HepG2 (cell line): ENCODE results near the gene EFNA3. TPM values are rescaled to one million over a fixed set of nuclear protein-coding genes. Genes with fewer than 3 reads are reported as not detected.
A peak's percentile ranks its signal among the peaks of the same experiment; 100 is the strongest.

Experiments used
- ATAC-seq: fragments of 200-7000 bp; cut with Tn5 transposase; 3 replicates; pipeline ENCODE4 v1.9.1; 2020; ENCODE audit warnings: mild to moderate bottlenecking, moderate library complexity
- BruUV-seq: library from RNA; stranded (reverse); fragments of 400-500 nt; replicated peaks from 2 replicates; lab custom pipeline; 2021; lab: Mats Ljungman, UMichigan
- CTCF ChIA-PET: fragments of 300-600 bp; formaldehyde crosslinking; extraction: SDS; loops from one replicate; lab custom pipeline; 2021; ENCODE audit warnings: low total read pairs, inconsistent platforms, low intra/inter-chr PET ratio; lab: Yijun Ruan, JAX
- POLR2A ChIA-PET: fragments of 350-600 bp; sonication (Branson Sonifier 250); formaldehyde crosslinking; loops from one replicate; lab custom pipeline; 2020; ENCODE audit warnings: antibody characterized with exemption, inconsistent platforms; lab: Yijun Ruan, JAX
- DNase-seq: peaks from one replicate; pipeline ENCODE4 v3.0.0-alpha.2; 2015; ENCODE audit warnings: low spot score
- FAIRE-seq: peaks from 3 replicates; lab custom pipeline; 2011; peaks lifted over from hg19 to GRCh38; lab: Jason Lieb, UNC
- H2AFZ ChIP-seq: one replicate; pipeline ENCODE4 v1.6.1; 2011; ENCODE audit warnings: low read length, inconsistent platforms
- H3K27ac ChIP-seq: fragments of 300-600 bp; 3 replicates; pipeline ENCODE4 v1.8.0; 2011; ENCODE audit warnings: mixed run types, mild to moderate bottlenecking, mixed read lengths, low read length, inconsistent platforms; ENCODE audit not compliant: insufficient read depth; ENCODE audit errors: extremely low read length
- H3K27me3 ChIP-seq, 2 experiments: fragments of 200-600 bp in 1 of 2; 2 replicates in 1 of 2; 3 replicates in 1 of 2; pipeline versions ENCODE4 v1.6.0 to v1.8.0; 2011; ENCODE audit warnings: low read length in 2 of 2, mild to moderate bottlenecking in 2 of 2, moderate library complexity in 2 of 2, inconsistent platforms in 1 of 2; ENCODE audit not compliant: insufficient read depth in 2 of 2, control insufficient read depth in 1 of 2
- H3K36me3 ChIP-seq, 2 experiments: fragments of 200-600 bp in 1 of 2; replicated peaks in 1 of 2; 2 replicates in 1 of 2; 3 replicates in 1 of 2; pipeline versions ENCODE4 v1.5.1 to v1.8.0; 2011; ENCODE audit warnings: low read length in 2 of 2, inconsistent platforms in 1 of 2; ENCODE audit not compliant: insufficient read depth in 2 of 2, control insufficient read depth in 1 of 2
- H3K4me1 ChIP-seq: 2 replicates; pipeline ENCODE4 v1.5.1; 2012; ENCODE audit warnings: low read length, inconsistent platforms; ENCODE audit not compliant: insufficient read depth
- H3K4me2 ChIP-seq: 2 replicates; pipeline ENCODE4 v1.6.0; 2011; ENCODE audit warnings: low read depth, low read length, inconsistent platforms
- H3K4me3 ChIP-seq, 3 experiments: fragments of 200-600 bp in 1 of 3; sonication (generic), shearing (Covaris generic) in 1 of 3; replicated peaks in 1 of 3; 2 replicates each; pipeline ENCODE4 v1.5.1; 2011 to 2016; ENCODE audit warnings: low read length in 3 of 3, inconsistent platforms in 2 of 3, low read depth in 2 of 3, mild to moderate bottlenecking in 2 of 3, control low read depth in 1 of 3, mixed read lengths in 1 of 3; ENCODE audit not compliant: insufficient read depth in 1 of 3
- H3K79me2 ChIP-seq: one replicate; pipeline ENCODE4 v1.6.1; 2011; ENCODE audit warnings: low read length, inconsistent platforms; ENCODE audit not compliant: insufficient read depth
- H3K9ac ChIP-seq: 2 replicates; pipeline ENCODE4 v1.6.0; 2011; ENCODE audit warnings: mild to moderate bottlenecking, low read depth, low read length, inconsistent platforms; ENCODE audit not compliant: insufficient read depth
- H3K9me3 ChIP-seq: 2 replicates; pipeline ENCODE4 v1.5.1; 2012; ENCODE audit warnings: mild to moderate bottlenecking, low read length
- H4K20me1 ChIP-seq: 2 replicates; pipeline ENCODE4 v1.6.0; 2011; ENCODE audit warnings: inconsistent platforms, mild to moderate bottlenecking, low read length, moderate library complexity; ENCODE audit not compliant: insufficient read depth
- HIC2 ChIP-seq: sonication (generic); formaldehyde crosslinking; IDR thresholded peaks from 2 replicates; pipeline ENCODE4 v1.9.0; 2022; ENCODE audit warnings: low read depth, missing genetic modification reagents
- HNF1B ChIP-seq: sonication (generic); formaldehyde crosslinking; IDR thresholded peaks from 2 replicates; pipeline ENCODE4 v1.5.1; 2020; ENCODE audit warnings: mild to moderate bottlenecking, moderate library complexity, missing genetic modification reagents
- NFIB ChIP-seq: sonication (generic); formaldehyde crosslinking; IDR thresholded peaks from 2 replicates; pipeline ENCODE4 v1.9.0; 2021; ENCODE audit warnings: missing genetic modification reagents, mild to moderate bottlenecking, borderline replicate concordance
- NONO ChIP-seq, 2 experiments: fragments of 450-650 bp in 1 of 2; sonication (generic) in 1 of 2; formaldehyde crosslinking in 1 of 2; IDR thresholded peaks in 1 of 2; conservative IDR thresholded peaks in 1 of 2; 2 replicates each; pipeline versions ENCODE4 v1.6.1 to v1.8.0; 2017 to 2022; ENCODE audit warnings: mild to moderate bottlenecking in 1 of 2, missing genetic modification reagents in 1 of 2, moderate library complexity in 1 of 2
- NR2C2 ChIP-seq: sonication (generic); formaldehyde crosslinking; IDR thresholded peaks from 2 replicates; pipeline ENCODE4 v1.4.0; 2020; ENCODE audit warnings: missing genetic modification reagents, mild to moderate bottlenecking, moderate library complexity, borderline replicate concordance
- NR2F1 ChIP-seq, 2 experiments: fragments of 450-650 bp in 1 of 2; formaldehyde crosslinking in 1 of 2; IDR thresholded peaks; 2 replicates each; pipeline versions ENCODE4 v1.5.0 to v1.6.1; 2016 to 2020; ENCODE audit warnings: mild to moderate bottlenecking in 1 of 2, missing compliant biosample characterization in 1 of 2, missing genetic modification reagents in 1 of 2, moderate library complexity in 1 of 2
- NR2F6 ChIP-seq, 2 experiments: IDR thresholded peaks; 2 replicates each; pipeline ENCODE4 v1.6.1; 2016; ENCODE audit warnings: antibody characterized with exemption in 1 of 2, mild to moderate bottlenecking in 1 of 2
- PHF21A ChIP-seq: sonication (generic); formaldehyde crosslinking; IDR thresholded peaks from 2 replicates; pipeline ENCODE4 v1.5.0; 2020; ENCODE audit warnings: mild to moderate bottlenecking, missing genetic modification reagents
- RARA ChIP-seq: IDR thresholded peaks from 2 replicates; pipeline ENCODE4 v1.6.1; 2016; ENCODE audit warnings: missing genetic modification reagents, missing compliant biosample characterization
- RXRA ChIP-seq: sonication (generic); formaldehyde crosslinking; IDR thresholded peaks from 2 replicates; pipeline ENCODE4 v1.5.1; 2020; ENCODE audit warnings: missing genetic modification reagents
- SALL1 ChIP-seq: sonication (generic); formaldehyde crosslinking; IDR thresholded peaks from 2 replicates; pipeline ENCODE4 v1.8.0; 2022; ENCODE audit warnings: mild to moderate bottlenecking, missing genetic modification reagents
- SAP130 ChIP-seq: IDR thresholded peaks from 2 replicates; pipeline ENCODE4 v1.6.1; 2016; ENCODE audit warnings: low read depth
- TEAD3 ChIP-seq: optimal IDR thresholded peaks from 2 replicates; pipeline ENCODE3; 2016; ENCODE audit warnings: borderline replicate concordance
- ZBTB8A ChIP-seq: sonication (generic); formaldehyde crosslinking; IDR thresholded peaks from 2 replicates; pipeline ENCODE4 v1.4.0; 2020; ENCODE audit warnings: mild to moderate bottlenecking, low read depth, missing genetic modification reagents, borderline replicate concordance
- ZNF280D ChIP-seq: sonication (generic); formaldehyde crosslinking; IDR thresholded peaks from 2 replicates; pipeline ENCODE4 v1.5.1; 2020; ENCODE audit warnings: mild to moderate bottlenecking, missing genetic modification reagents
- ZNF350 ChIP-seq: sonication (generic); formaldehyde crosslinking; IDR thresholded peaks from 2 replicates; pipeline ENCODE4 v1.4.0; 2020; ENCODE audit warnings: mild to moderate bottlenecking, low read depth, missing genetic modification reagents, borderline replicate concordance
- ZNF598 ChIP-seq: sonication (generic); formaldehyde crosslinking; IDR thresholded peaks from 2 replicates; pipeline ENCODE4 v1.5.1; 2020; ENCODE audit warnings: mild to moderate bottlenecking, missing genetic modification reagents, borderline replicate concordance
- WGBS: methylation state at CpG from one replicate; pipeline ENCODE4 v1.1.6; 2017; ENCODE audit warnings: low lambda C conversion rate; 5-methylcytosine and 5-hydroxymethylcytosine counted together
- in situ Hi-C: cut with HindIII; loops from 2 replicates; pipeline ENCODE4 v1.10.0; 2017; ENCODE audit warnings: low pct_unique_long_range_greater_than_20kb; ENCODE audit not compliant: extremely low pct_ligation_motif_present
- intact Hi-C: fragments of 100-400 bp; cut with micrococcal nuclease; formaldehyde crosslinking; loops from one replicate; pipeline ENCODE4 v1.10.0; 2022; ENCODE audit not compliant: unreplicated experiment
- polyA plus RNA-seq, 8 experiments: library from polyadenylated mRNA; depleted of rRNA in 3 of 8; stranded (reverse) in 7 of 8; unstranded in 1 of 8; fragments of >200 nt; fragmentation: Illumina TruSeq in 4 of 8; extraction: Trizol in 4 of 8; gene quantifications; 2 replicates each; pipeline versions ENCODE4 v1.2.1 to v1.2.3, GENCODE V29; 2011 to 2016; ENCODE audit warnings: low read depth in 4 of 8, missing spikeins in 1 of 8, mixed read lengths in 1 of 8; ENCODE audit not compliant: insufficient read depth in 1 of 8
- total RNA-seq, 5 experiments: library from RNA; depleted of rRNA; stranded (reverse); fragments of >200 nt; fragmentation: Illumina TruSeq; extraction: Trizol; gene quantifications; 2 replicates each; pipeline ENCODE4 v1.2.3, GENCODE V29; 2016; ENCODE audit warnings: low read depth in 1 of 5

Gene EFNA3
- total and polyA plus RNA-seq, 2 of the 13 experiments (the other 11 are each of a cell fraction or from before 2014, with no cell fraction given), result 1.0 to 5.7 TPM

- H3K4me2 ChIP-seq, result peak overlapping the region; percentile 89
- no peak for TF ChIP-seq ZBTB8A (CRISPR knock-in tag)
- TF ChIP-seq NR2F6 (IDR thresholded peaks at IDR 0.05), result peak; percentile 91
- peak; percentile 92 for TF ChIP-seq NR2F6 (CRISPR knock-in tag; IDR thresholded peaks at IDR 0.05)
- TF ChIP-seq PHF21A (CRISPR knock-in tag), result peak; percentile 34; the same call in 1 of the 2 replicates
- TF ChIP-seq TEAD3, result peak; percentile 25
- TF ChIP-seq SALL1 (CRISPR knock-in tag), result peak; percentile 18; the same call in 1 of the 2 replicates
- TF ChIP-seq RXRA, result peak; percentile 62; the same call in 1 of the 2 replicates
- peak; percentile 82 to 86 for TF ChIP-seq NR2F1 (CRISPR knock-in tag; IDR thresholded peaks at IDR 0.05)
- peak; percentile 52; the same call in 1 of the 2 replicates for TF ChIP-seq HNF1B (CRISPR knock-in tag)
- TF ChIP-seq HIC2, result peak; percentile 69
- 0 out of 2 replicates have a peak, but pooled peaks have one; percentile 47 for TF ChIP-seq ZNF598 (CRISPR knock-in tag)
- TF ChIP-seq RARA, result peak; percentile 87
- no peak for TF ChIP-seq ZNF350 (CRISPR knock-in tag)
- TF ChIP-seq NR2C2 (CRISPR knock-in tag), result peak; percentile 93
- peak; percentile 48 for TF ChIP-seq SAP130
- no peak for TF ChIP-seq NONO (IDR thresholded peaks at IDR 0.05)
- 0 out of 2 replicates have a peak, but pooled peaks have one; percentile 24 for TF ChIP-seq NONO (CRISPR knock-in tag; conservative IDR thresholded peaks at IDR 0.05)
- peak; percentile 52; the same call in 1 of the 2 replicates for TF ChIP-seq NFIB (CRISPR knock-in tag)
- no peak for TF ChIP-seq ZNF280D
Measured at GRCh38 chr1:155133799-155134281, 55.2 kb downstream of the EFNA3 start.

More at GRCh38 chr1:155133799-155134281, 55.2 kb downstream of the EFNA3 start:
- 28% methylated on average over 6 of the region's 7 CpGs for WGBS
- CTCF ChIA-PET, result interaction anchor here (3.2 kb wide), 1 partner anchor 41 kb away, joined by 18 read pairs; no protein-coding TSS in a partner anchor
- in situ Hi-C loops, result no loop called here
- peak; percentile 3 for ATAC-seq
- Histone ChIP-seq H3K9ac (no peak overlapping the region), H3K79me2 (peaks cover 62% of the 10 kb centered on the region), H3K36me3 (peaks cover 17 to 52% of the 10 kb centered on the region in 2 experiments), H3K4me1 (peaks cover 76% of the 10 kb centered on the region), H3K4me3 (peak overlapping the region; percentile 6 to 84 (median 23); a peak in 5 of 6 replicates), H3K9me3 (no peaks in the 10 kb centered on the region), H4K20me1 (peaks cover 60% of the 10 kb centered on the region), H2AFZ (no peak overlapping the region), H3K27me3 (no peaks in the 10 kb centered on the region; a peak in 1 of 5 replicates), H3K27ac (peak overlapping the region; percentile 89)
- peak; percentile 18 for FAIRE-seq
- POLR2A ChIA-PET, result interaction anchor here (0.7 to 7.4 kb wide), 7 partner anchors 9 to 49 kb away, joined by 3 to 144 read pairs (median 6); partner anchors contain the start of genes EFNA1 and KRTCAP2
- peak; percentile 54 for DNase-seq
- intact Hi-C loops, result no loop called here
- BruUV-seq, result no TSS peak
